OCI-LY1 (cell line): ENCODE data around the gene RAPGEF6.
"Not testable (repeated sequence)": the region's sequence is repeated elsewhere in the genome, so short reads cannot be mapped to it uniquely, and the experiment has no call there.

Experiments
- H2AFZ ChIP-seq: fragments of 200-600 bp; sonication (generic), shearing (Covaris generic); 2 replicates; pipeline ENCODE4 v1.6.0; 2014; ENCODE audit warnings: antibody characterized with exemption, mild to moderate bottlenecking, low read length
- H3F3A ChIP-seq: fragments of 200-600 bp; sonication (generic), shearing (Covaris generic); 2 replicates; pipeline ENCODE4 v1.6.0; 2014; ENCODE audit warnings: mild to moderate bottlenecking, antibody characterized with exemption, low read length, moderate library complexity; ENCODE audit not compliant: insufficient read depth
- H3K27ac ChIP-seq: fragments of 200-600 bp; sonication (generic); 2 replicates; pipeline ENCODE4 v1.5.1; 2014; ENCODE audit warnings: low read length, mixed run types, mild to moderate bottlenecking, low read depth; ENCODE audit not compliant: poor library complexity, severe bottlenecking
- H3K27me3 ChIP-seq: fragments of 200-600 bp; sonication (generic); 2 replicates; pipeline ENCODE4 v1.6.0; 2014; ENCODE audit warnings: antibody characterized with exemption, mild to moderate bottlenecking, low read length, moderate library complexity; ENCODE audit not compliant: insufficient read depth
- H3K36me3 ChIP-seq: fragments of 200-600 bp; sonication (generic); 2 replicates; pipeline ENCODE4 v1.6.1; 2014; ENCODE audit warnings: mild to moderate bottlenecking, antibody characterized with exemption, low read length, moderate library complexity, mixed read lengths; ENCODE audit not compliant: insufficient read depth
- H3K4me1 ChIP-seq: fragments of 200-600 bp; sonication (generic); 2 replicates; pipeline ENCODE4 v1.5.1; 2014; ENCODE audit warnings: mild to moderate bottlenecking, low read length, moderate library complexity; ENCODE audit not compliant: insufficient read depth, severe bottlenecking
- H3K4me2 ChIP-seq: fragments of 200-600 bp; sonication (generic), shearing (Covaris generic); 2 replicates; pipeline ENCODE4 v1.6.1; 2014; ENCODE audit warnings: low read length
- H3K4me3 ChIP-seq: fragments of 200-600 bp; sonication (generic); 2 replicates; pipeline ENCODE4 v1.5.1; 2014; ENCODE audit warnings: low read length, low read depth, mild to moderate bottlenecking, mixed read lengths; ENCODE audit not compliant: poor library complexity, severe bottlenecking
- H3K79me2 ChIP-seq: fragments of 200-600 bp; shearing (Covaris generic); 2 replicates; pipeline ENCODE4 v1.6.1; 2016; ENCODE audit warnings: mixed run types, low read length, mixed read lengths; ENCODE audit not compliant: insufficient read depth
- H3K9ac ChIP-seq: fragments of 200-600 bp; sonication (generic), shearing (Covaris generic); 2 replicates; pipeline ENCODE4 v1.6.1; 2014; ENCODE audit warnings: mild to moderate bottlenecking, low read length, mixed read lengths
- H3K9me2 ChIP-seq: fragments of 200-600 bp; sonication (generic), shearing (Covaris generic); 2 replicates; pipeline ENCODE4 v1.6.1; 2014; ENCODE audit warnings: low read depth, mild to moderate bottlenecking, low read length, mixed read lengths
- H3K9me3 ChIP-seq: fragments of 200-600 bp; shearing (Covaris generic); 2 replicates; pipeline ENCODE4 v1.6.1; 2014; ENCODE audit warnings: low read length, mixed read lengths
- H4K20me1 ChIP-seq: fragments of 200-600 bp; sonication (generic), shearing (Covaris generic); 2 replicates; pipeline ENCODE4 v1.6.0; 2016; ENCODE audit warnings: mild to moderate bottlenecking, low read length; ENCODE audit not compliant: insufficient read depth
- EZH2 ChIP-seq: fragments of 200-600 bp; sonication (generic), shearing (Covaris generic); IDR thresholded peaks from 2 replicates; pipeline ENCODE4 v1.8.0; 2017; ENCODE audit warnings: borderline replicate concordance, mixed run types, mild to moderate bottlenecking, antibody characterized with exemption, low read length, moderate library complexity, mixed read lengths
- TF ChIP-seq, protein P1 (sequence below): fragments of 200-600 bp; sonication (generic), shearing (Covaris generic); IDR thresholded peaks from 2 replicates; pipeline ENCODE4 v1.5.1; 2017; ENCODE audit warnings: mild to moderate bottlenecking, antibody characterized with exemption, low read length, moderate library complexity, mixed read lengths

RAPGEF6 gene

DNA sequence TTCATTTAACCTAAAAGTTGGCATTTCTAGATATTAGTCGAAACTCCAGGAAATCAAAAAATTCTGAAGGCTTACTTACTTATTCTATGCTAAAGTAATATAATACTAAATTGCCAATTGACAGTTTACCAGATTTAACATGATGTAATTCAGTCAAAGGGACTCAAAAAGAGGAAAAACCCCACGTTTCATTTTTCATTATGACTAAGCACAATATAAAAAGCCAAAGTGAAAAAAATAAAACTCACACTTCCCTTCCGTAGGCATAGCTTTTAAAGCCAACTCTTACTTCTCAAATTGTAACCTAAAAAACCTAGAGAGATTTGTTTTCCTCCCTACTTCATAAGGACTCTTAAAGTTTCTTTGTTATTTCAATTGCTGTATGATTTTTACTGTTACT, 146.6 kb downstream of the RAPGEF6 start:
- Histone ChIP-seq H3K9ac (no peak overlapping the region), H3K27ac (no peak overlapping the region), H3K4me2 (no peak overlapping the region), H3F3A (no peaks in the 10 kb centered on the region), H3K9me2 (no peaks in the 10 kb centered on the region), H3K79me2 (no peaks in the 10 kb centered on the region), H3K4me1 (no peaks in the 10 kb centered on the region), H3K27me3 (no peaks in the 10 kb centered on the region), H4K20me1 (no peaks in the 10 kb centered on the region), H3K36me3 (peaks cover 86% of the 10 kb centered on the region), H3K9me3 (no peaks in the 10 kb centered on the region), H3K4me3 (no peak overlapping the region), H2AFZ (no peak overlapping the region)
- TF ChIP-seq, protein P1, sequence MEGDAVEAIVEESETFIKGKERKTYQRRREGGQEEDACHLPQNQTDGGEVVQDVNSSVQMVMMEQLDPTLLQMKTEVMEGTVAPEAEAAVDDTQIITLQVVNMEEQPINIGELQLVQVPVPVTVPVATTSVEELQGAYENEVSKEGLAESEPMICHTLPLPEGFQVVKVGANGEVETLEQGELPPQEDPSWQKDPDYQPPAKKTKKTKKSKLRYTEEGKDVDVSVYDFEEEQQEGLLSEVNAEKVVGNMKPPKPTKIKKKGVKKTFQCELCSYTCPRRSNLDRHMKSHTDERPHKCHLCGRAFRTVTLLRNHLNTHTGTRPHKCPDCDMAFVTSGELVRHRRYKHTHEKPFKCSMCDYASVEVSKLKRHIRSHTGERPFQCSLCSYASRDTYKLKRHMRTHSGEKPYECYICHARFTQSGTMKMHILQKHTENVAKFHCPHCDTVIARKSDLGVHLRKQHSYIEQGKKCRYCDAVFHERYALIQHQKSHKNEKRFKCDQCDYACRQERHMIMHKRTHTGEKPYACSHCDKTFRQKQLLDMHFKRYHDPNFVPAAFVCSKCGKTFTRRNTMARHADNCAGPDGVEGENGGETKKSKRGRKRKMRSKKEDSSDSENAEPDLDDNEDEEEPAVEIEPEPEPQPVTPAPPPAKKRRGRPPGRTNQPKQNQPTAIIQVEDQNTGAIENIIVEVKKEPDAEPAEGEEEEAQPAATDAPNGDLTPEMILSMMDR: no peak
- TF ChIP-seq EZH2: no peak

GRCh38 chr5:131487371-131487770, 147.7 kb downstream of the RAPGEF6 start:
- not testable (repeated sequence) for H3K9me3 ChIP-seq, H2AFZ ChIP-seq, H3K4me1 ChIP-seq, H3K4me2 ChIP-seq, H3F3A ChIP-seq, H3K27ac ChIP-seq, H4K20me1 ChIP-seq, H3K27me3 ChIP-seq, H3K9ac ChIP-seq, H3K79me2 ChIP-seq, H3K9me2 ChIP-seq, H3K4me3 ChIP-seq
- H3K36me3 ChIP-seq: peaks cover 83% of the 10 kb centered on the region

GRCh38 chr5:131482617-131483016, 152.4 kb downstream of the RAPGEF6 start:
- no peak overlapping the region for H3K9ac ChIP-seq
- no peak for TF ChIP-seq EZH2
- TF ChIP-seq, protein P1: no peak

GRCh38 chr5:131481569-131481968, 153.5 kb downstream of the RAPGEF6 start:
- H4K20me1 ChIP-seq: no peaks in the 10 kb centered on the region
- H3F3A ChIP-seq: no peaks in the 10 kb centered on the region
- no peak overlapping the region for H3K4me3 ChIP-seq
- no peak overlapping the region for H3K27ac ChIP-seq
- H3K27me3 ChIP-seq: no peaks in the 10 kb centered on the region
- TF ChIP-seq, protein P1: no peak
- no peak for TF ChIP-seq EZH2
- no peaks in the 10 kb centered on the region for H3K4me1 ChIP-seq
- no peaks in the 10 kb centered on the region for H3K79me2 ChIP-seq
- peaks cover 80% of the 10 kb centered on the region for H3K36me3 ChIP-seq
- H3K4me2 ChIP-seq: no peak overlapping the region
- no peaks in the 10 kb centered on the region for H3K9me3 ChIP-seq
- H3K9ac ChIP-seq: no peak overlapping the region
- H2AFZ ChIP-seq: no peak overlapping the region
- H3K9me2 ChIP-seq: no peaks in the 10 kb centered on the region

More at GRCh38 chr5:131482617-131483016, 152.4 kb downstream of the RAPGEF6 start:
- Histone ChIP-seq H3K9me3 (no peaks in the 10 kb centered on the region), H3K4me3 (no peak overlapping the region), H3K4me2 (no peak overlapping the region), H4K20me1 (no peaks in the 10 kb centered on the region), H3F3A (no peaks in the 10 kb centered on the region), H3K36me3 (peaks cover 80% of the 10 kb centered on the region), H3K27ac (no peak overlapping the region), H2AFZ (no peak overlapping the region), H3K27me3 (no peaks in the 10 kb centered on the region), H3K9me2 (no peaks in the 10 kb centered on the region), H3K79me2 (no peaks in the 10 kb centered on the region), H3K4me1 (no peaks in the 10 kb centered on the region)
